ENCODE results near the gene MAP1LC3B.

MAP1LC3B gene

GRCh38 chr16:87426423-87427215 is 34.5 kb downstream of the MAP1LC3B start:
- no peaks in the 10 kb centered on the region for H3K36me3 ChIP-seq (ENCODE audit: control insufficient read depth, low read length)
- no peak for TF ChIP-seq EZH2phosphoT487 (IDR thresholded peaks at IDR 0.05; ENCODE audit: borderline replicate concordance, low read length)
- TF ChIP-seq CTCF (IDR thresholded peaks at IDR 0.05; ENCODE audit: low read depth, low read length, poor library complexity, severe bottlenecking): no peak

GRCh38 chr16:87431926-87432325 is 39.8 kb downstream of the MAP1LC3B start:
- Histone ChIP-seq H3F3A (ENCODE audit: control insufficient read depth, insufficient read depth) (no peaks in the 10 kb centered on the region), H4K20me1 (ENCODE audit: control insufficient read depth, insufficient read depth, low read depth, low read length) (no peaks in the 10 kb centered on the region), H3K4me2 (ENCODE audit: low read length) (no peak overlapping the region), H3K27ac (ENCODE audit: low read depth, low read length) (no peak overlapping the region), H3K4me1 (ENCODE audit: control insufficient read depth, low read length) (peaks cover 15% of the 10 kb centered on the region), H3K27me3 (ENCODE audit: control insufficient read depth, low read length) (no peaks in the 10 kb centered on the region), H3K36me3 (ENCODE audit: control insufficient read depth, low read length) (no peaks in the 10 kb centered on the region), H3K79me2 (ENCODE audit: control insufficient read depth, low read length) (peaks cover 4% of the 10 kb centered on the region; the same call in 1 of the 2 replicates), H3K9me3 (ENCODE audit: control insufficient read depth, insufficient read depth, low read length) (no peaks in the 10 kb centered on the region), H3K4me3 (ENCODE audit: low read length) (no peak overlapping the region), H3K9me2 (replicated peaks; ENCODE audit: control insufficient read depth, low read length) (no peaks in the 10 kb centered on the region)
- TF ChIP-seq EZH2phosphoT487 (IDR thresholded peaks at IDR 0.05; ENCODE audit: borderline replicate concordance, low read length): no peak
- no peak for TF ChIP-seq CTCF (IDR thresholded peaks at IDR 0.05; ENCODE audit: low read depth, low read length, poor library complexity, severe bottlenecking)

More at GRCh38 chr16:87426423-87427215, 34.5 kb downstream of the MAP1LC3B start:
- Histone ChIP-seq H3K4me1 (ENCODE audit: control insufficient read depth, low read length) (no peaks in the 10 kb centered on the region), H3K79me2 (ENCODE audit: control insufficient read depth, low read length) (no peaks in the 10 kb centered on the region), H3K27ac (ENCODE audit: low read depth, low read length) (no peak overlapping the region), H3F3A (ENCODE audit: control insufficient read depth, insufficient read depth) (no peaks in the 10 kb centered on the region), H3K27me3 (ENCODE audit: control insufficient read depth, low read length) (no peaks in the 10 kb centered on the region), H3K9me2 (replicated peaks; ENCODE audit: control insufficient read depth, low read length) (no peaks in the 10 kb centered on the region), H4K20me1 (ENCODE audit: control insufficient read depth, insufficient read depth, low read depth, low read length) (no peaks in the 10 kb centered on the region; the same call in 1 of the 2 replicates), H3K4me2 (ENCODE audit: low read length) (no peak overlapping the region), H3K9me3 (ENCODE audit: control insufficient read depth, insufficient read depth, low read length) (no peaks in the 10 kb centered on the region), H3K4me3 (ENCODE audit: low read length) (no peak overlapping the region)

- H3K4me2 ChIP-seq (ENCODE audit: low read length): no peak overlapping the region
- H3K4me1 ChIP-seq (ENCODE audit: control insufficient read depth, low read length): peaks cover 15% of the 10 kb centered on the region
- peaks cover 4% of the 10 kb centered on the region; the same call in 1 of the 2 replicates for H3K79me2 ChIP-seq (ENCODE audit: control insufficient read depth, low read length)
- H3K9me2 ChIP-seq (replicated peaks; ENCODE audit: control insufficient read depth, low read length): no peaks in the 10 kb centered on the region
- H4K20me1 ChIP-seq (ENCODE audit: control insufficient read depth, insufficient read depth, low read depth, low read length): no peaks in the 10 kb centered on the region
- no peaks in the 10 kb centered on the region for H3K27me3 ChIP-seq (ENCODE audit: control insufficient read depth, low read length)
- no peaks in the 10 kb centered on the region for H3K9me3 ChIP-seq (ENCODE audit: control insufficient read depth, insufficient read depth, low read length)
- H3K27ac ChIP-seq (ENCODE audit: low read depth, low read length): no peak overlapping the region
- TF ChIP-seq CTCF (IDR thresholded peaks at IDR 0.05; ENCODE audit: low read depth, low read length, poor library complexity, severe bottlenecking) (no peak), EZH2phosphoT487 (IDR thresholded peaks at IDR 0.05; ENCODE audit: borderline replicate concordance, low read length) (no peak)
- H3K4me3 ChIP-seq (ENCODE audit: low read length): no peak overlapping the region
- no peaks in the 10 kb centered on the region for H3F3A ChIP-seq (ENCODE audit: control insufficient read depth, insufficient read depth)
- no peaks in the 10 kb centered on the region for H3K36me3 ChIP-seq (ENCODE audit: control insufficient read depth, low read length)
Measured at GRCh38 chr16:87432330-87432915, 40.3 kb downstream of the MAP1LC3B start.

All from DOHH2 (cell line).